H9 (cell line): ENCODE results near the gene FAM227B. TPM values are rescaled to one million over a fixed set of nuclear protein-coding genes. Genes with fewer than 3 reads are reported as not detected.

Source experiments
- DNase-seq: peaks from one replicate; pipeline ENCODE4 v3.0.0-alpha.2; 2017
- H2AFZ ChIP-seq: one replicate; pipeline ENCODE4 v1.6.1; 2013; ENCODE audit warnings: mild to moderate bottlenecking, low read length, control low read depth, moderate library complexity
- H2AK5ac ChIP-seq: 2 replicates; pipeline ENCODE4 v1.6.1; 2013; ENCODE audit warnings: low read length, control low read depth, mixed read lengths; ENCODE audit not compliant: insufficient read length
- H2BK120ac ChIP-seq: one replicate; pipeline ENCODE4 v1.6.1; 2013; ENCODE audit warnings: low read depth, mild to moderate bottlenecking, low read length, control low read depth, inconsistent platforms; ENCODE audit not compliant: poor library complexity, severe bottlenecking
- H2BK12ac ChIP-seq: 2 replicates; pipeline ENCODE4 v1.6.1; 2013; ENCODE audit warnings: low read length, control low read depth, mixed read lengths, low read depth; ENCODE audit not compliant: insufficient read length
- H2BK15ac ChIP-seq: 2 replicates; pipeline ENCODE4 v1.6.1; 2013; ENCODE audit warnings: low read depth, low read length, control low read depth
- H2BK20ac ChIP-seq: one replicate; pipeline ENCODE4 v1.6.1; 2013; ENCODE audit warnings: low read depth, mild to moderate bottlenecking, low read length, control low read depth, inconsistent platforms; ENCODE audit not compliant: poor library complexity, severe bottlenecking
- H2BK5ac ChIP-seq: 2 replicates; pipeline ENCODE4 v1.6.1; 2013; ENCODE audit warnings: low read length, control low read depth, mixed read lengths; ENCODE audit not compliant: insufficient read length
- H3K14ac ChIP-seq: 2 replicates; pipeline ENCODE4 v1.6.1; 2013; ENCODE audit warnings: low read length, control low read depth; ENCODE audit not compliant: insufficient read depth
- H3K18ac ChIP-seq: 2 replicates; pipeline ENCODE4 v1.6.1; 2013; ENCODE audit warnings: low read depth, mild to moderate bottlenecking, mixed read lengths, low read length, control low read depth; ENCODE audit not compliant: insufficient read length
- H3K23ac ChIP-seq: 2 replicates; pipeline ENCODE4 v1.6.1; 2013; ENCODE audit warnings: low read length, control low read depth, mixed read lengths, low read depth; ENCODE audit not compliant: insufficient read length
- H3K23me2 ChIP-seq: 2 replicates; pipeline ENCODE4 v1.6.1; 2013; ENCODE audit warnings: low read depth, mild to moderate bottlenecking, mixed read lengths, low read length, control low read depth; ENCODE audit not compliant: insufficient read length, poor library complexity, severe bottlenecking
- H3K27ac ChIP-seq: 2 replicates; pipeline ENCODE4 v1.5.1; 2013; ENCODE audit warnings: low read length, control low read depth, mixed read lengths, low read depth; ENCODE audit not compliant: insufficient read length
- H3K27me3 ChIP-seq: 2 replicates; pipeline ENCODE4 v1.6.1; 2013; ENCODE audit warnings: low read length, control low read depth, inconsistent platforms; ENCODE audit not compliant: insufficient read depth
- H3K4ac ChIP-seq: 2 replicates; pipeline ENCODE4 v1.6.1; 2013; ENCODE audit warnings: low read depth, mild to moderate bottlenecking, control low read depth, inconsistent platforms, low read length, moderate library complexity
- H3K4me1 ChIP-seq: 2 replicates; pipeline ENCODE4 v1.6.1; 2013; ENCODE audit warnings: low read length, control low read depth, inconsistent platforms; ENCODE audit not compliant: insufficient read depth
- H3K4me2 ChIP-seq: 2 replicates; pipeline ENCODE4 v1.6.1; 2013; ENCODE audit warnings: low read length, control low read depth, mixed read lengths; ENCODE audit not compliant: insufficient read length, insufficient read depth
- H3K56ac ChIP-seq: 2 replicates; pipeline ENCODE4 v1.6.1; 2013; ENCODE audit warnings: low read depth, mild to moderate bottlenecking, mixed read lengths, low read length, control low read depth; ENCODE audit not compliant: insufficient read length
- H3K79me1 ChIP-seq: 2 replicates; pipeline ENCODE4 v1.6.1; 2013; ENCODE audit warnings: low read depth, mild to moderate bottlenecking, moderate library complexity, low read length, control low read depth, inconsistent platforms; ENCODE audit not compliant: insufficient read depth, poor library complexity, severe bottlenecking
- H3K79me2 ChIP-seq: 2 replicates; pipeline ENCODE4 v1.6.1; 2013; ENCODE audit warnings: low read length, control low read depth, inconsistent platforms; ENCODE audit not compliant: insufficient read depth
- H3K9ac ChIP-seq: 2 replicates; pipeline ENCODE4 v1.6.1; 2013; ENCODE audit warnings: low read length, control low read depth, mixed read lengths; ENCODE audit not compliant: insufficient read length; ENCODE audit errors: extremely low read depth
- H3K9me3 ChIP-seq: one replicate; pipeline ENCODE4 v1.6.1; 2013; ENCODE audit warnings: low read depth, low read length, inconsistent platforms; ENCODE audit not compliant: control insufficient read depth
- H3T11ph ChIP-seq: one replicate; pipeline ENCODE4 v1.6.1; 2013; ENCODE audit warnings: mild to moderate bottlenecking, low read length, control low read depth, inconsistent platforms
- H4K20me1 ChIP-seq: one replicate; pipeline ENCODE4 v1.6.1; 2013; ENCODE audit not compliant: control insufficient read depth, insufficient read length, insufficient read depth
- H4K5ac ChIP-seq: 2 replicates; pipeline ENCODE4 v1.6.1; 2013; ENCODE audit warnings: low read depth, mild to moderate bottlenecking, mixed read lengths, low read length, control low read depth; ENCODE audit not compliant: insufficient read length
- H4K8ac ChIP-seq: replicated peaks from 2 replicates; pipeline ENCODE4 v1.6.1; 2013; ENCODE audit warnings: low read length, control low read depth, mixed read lengths, low read depth; ENCODE audit not compliant: insufficient read length
- H4K91ac ChIP-seq: 2 replicates; pipeline ENCODE4 v1.6.1; 2013; ENCODE audit warnings: low read depth, mild to moderate bottlenecking, moderate library complexity, mixed read lengths, low read length, control low read depth; ENCODE audit not compliant: insufficient read length
- H3K27ac Mint-ChIP-seq, 3 experiments: 2 replicates in 2 of 3; 3 replicates in 1 of 3; pipeline ENCODE4 v1.8.0; 2020 to 2021; ENCODE audit warnings: mixed read lengths in 3 of 3, mild to moderate bottlenecking in 1 of 3, moderate library complexity in 1 of 3
- H3K27me3 Mint-ChIP-seq: 2 replicates; pipeline ENCODE4 v1.8.0; 2021; ENCODE audit warnings: low read depth, mild to moderate bottlenecking, moderate library complexity, mixed read lengths
- H3K36me3 Mint-ChIP-seq, 3 experiments: 2 replicates in 2 of 3; 3 replicates in 1 of 3; pipeline ENCODE4 v1.8.0; 2020 to 2021; ENCODE audit warnings: low read depth in 3 of 3, mixed read lengths in 3 of 3; ENCODE audit not compliant: insufficient read depth in 1 of 3
- H3K4me1 Mint-ChIP-seq, 2 experiments: 2 replicates each; pipeline ENCODE4 v1.8.0; 2020; ENCODE audit warnings: mixed read lengths in 2 of 2
- H3K4me3 Mint-ChIP-seq, 2 experiments: 2 replicates in 1 of 2; 3 replicates in 1 of 2; pipeline ENCODE4 v1.8.0; 2020 to 2021; ENCODE audit warnings: mild to moderate bottlenecking in 2 of 2, mixed read lengths in 2 of 2, moderate library complexity in 1 of 2
- H3K9me3 Mint-ChIP-seq, 2 experiments: 2 replicates in 1 of 2; 3 replicates in 1 of 2; pipeline ENCODE4 v1.8.0; 2020; ENCODE audit warnings: mild to moderate bottlenecking in 2 of 2, mixed read lengths in 2 of 2, moderate library complexity in 1 of 2
- WGBS: extraction: QIAGEN DNeasy Blood & Tissue Kit; methylation state at CpG from one replicate; pipeline ENCODE4 v1.1.7; 2013; ENCODE audit warnings: missing lambda C conversion rate, low lambda C conversion rate, mixed read lengths; ENCODE audit not compliant: insufficient read length; ENCODE audit errors: extremely low coverage; 5-methylcytosine and 5-hydroxymethylcytosine counted together
- total RNA-seq: library from RNA; stranded (reverse); gene quantifications from 2 replicates; pipeline ENCODE4 v1.2.1, GENCODE V29; 2021
- TF ChIP-seq, protein P1 (sequence below): fragments of 200-600 bp; sonication (generic); conservative IDR thresholded peaks from 3 replicates; pipeline ENCODE4 v1.8.0; 2021; ENCODE audit warnings: antibody characterized with exemption, mild to moderate bottlenecking

The FAM227B gene
- total RNA-seq, 1 experiment from 2014 or later: 5.5 TPM

DNA sequence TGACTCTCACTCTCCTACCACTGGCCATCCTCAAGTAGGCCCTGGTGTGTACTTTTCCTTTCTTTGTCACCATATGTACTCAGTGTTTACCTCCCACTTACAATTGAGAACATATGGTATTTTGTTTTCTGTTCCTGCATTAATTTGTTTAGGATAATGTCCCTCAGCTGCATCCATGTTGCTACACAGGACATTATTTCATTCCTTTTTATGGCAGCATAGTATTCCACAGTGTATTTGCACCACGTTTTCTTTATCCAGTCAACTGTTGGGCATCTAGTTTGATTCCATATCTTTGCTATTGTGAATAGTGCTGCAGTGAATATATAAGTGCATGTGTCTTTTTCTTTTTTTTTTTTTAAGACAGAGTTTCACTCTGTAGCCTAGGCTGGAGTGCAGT, 324.4 kb downstream of the FAM227B start:
- no peaks in the 10 kb centered on the region for H3K27me3 ChIP-seq
- H3K4me1 ChIP-seq: peaks cover 3% of the 10 kb centered on the region; the same call in 1 of the 2 replicates
- no peak overlapping the region for H3K56ac ChIP-seq
- no peak overlapping the region for H3K9ac ChIP-seq
- H2AK5ac ChIP-seq: no peak overlapping the region
- H4K91ac ChIP-seq: no peak overlapping the region
- H3K9me3 ChIP-seq: no peaks in the 10 kb centered on the region
- H3K4me3 Mint-ChIP-seq: no peak overlapping the region
- H3K9me3 Mint-ChIP-seq: peaks cover 0 to 3% of the 10 kb centered on the region in 2 experiments; a peak in 4 of 5 replicates
- no peak overlapping the region for H4K5ac ChIP-seq
- TF ChIP-seq, protein P1, sequence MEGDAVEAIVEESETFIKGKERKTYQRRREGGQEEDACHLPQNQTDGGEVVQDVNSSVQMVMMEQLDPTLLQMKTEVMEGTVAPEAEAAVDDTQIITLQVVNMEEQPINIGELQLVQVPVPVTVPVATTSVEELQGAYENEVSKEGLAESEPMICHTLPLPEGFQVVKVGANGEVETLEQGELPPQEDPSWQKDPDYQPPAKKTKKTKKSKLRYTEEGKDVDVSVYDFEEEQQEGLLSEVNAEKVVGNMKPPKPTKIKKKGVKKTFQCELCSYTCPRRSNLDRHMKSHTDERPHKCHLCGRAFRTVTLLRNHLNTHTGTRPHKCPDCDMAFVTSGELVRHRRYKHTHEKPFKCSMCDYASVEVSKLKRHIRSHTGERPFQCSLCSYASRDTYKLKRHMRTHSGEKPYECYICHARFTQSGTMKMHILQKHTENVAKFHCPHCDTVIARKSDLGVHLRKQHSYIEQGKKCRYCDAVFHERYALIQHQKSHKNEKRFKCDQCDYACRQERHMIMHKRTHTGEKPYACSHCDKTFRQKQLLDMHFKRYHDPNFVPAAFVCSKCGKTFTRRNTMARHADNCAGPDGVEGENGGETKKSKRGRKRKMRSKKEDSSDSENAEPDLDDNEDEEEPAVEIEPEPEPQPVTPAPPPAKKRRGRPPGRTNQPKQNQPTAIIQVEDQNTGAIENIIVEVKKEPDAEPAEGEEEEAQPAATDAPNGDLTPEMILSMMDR: no peak
- no peaks in the 10 kb centered on the region for H3K79me1 ChIP-seq
- H3K23me2 ChIP-seq: no peaks in the 10 kb centered on the region
- H2BK15ac ChIP-seq: no peak overlapping the region
- no peak overlapping the region for H2AFZ ChIP-seq
- no peak overlapping the region for H3K4me2 ChIP-seq
- H2BK12ac ChIP-seq: no peak overlapping the region
- H3K18ac ChIP-seq: no peak overlapping the region
- H3T11ph ChIP-seq: no peak overlapping the region
- no peaks in the 10 kb centered on the region for H3K27me3 Mint-ChIP-seq
- no peak overlapping the region for H2BK20ac ChIP-seq
- H3K36me3 Mint-ChIP-seq: peaks cover 0 to 9% (median 4%) of the 10 kb centered on the region in 3 experiments; a peak in 4 of 7 replicates
- H3K4me1 Mint-ChIP-seq: peaks cover 2 to 6% of the 10 kb centered on the region in 2 experiments
- no peak overlapping the region for H2BK5ac ChIP-seq
- H2BK120ac ChIP-seq: no peak overlapping the region
- no peak overlapping the region for H3K27ac Mint-ChIP-seq
- H3K4ac ChIP-seq: no peak overlapping the region
- no peaks in the 10 kb centered on the region for H4K20me1 ChIP-seq
- no peak overlapping the region for H3K14ac ChIP-seq
- H3K27ac ChIP-seq: no peak overlapping the region
- no peaks in the 10 kb centered on the region for H3K79me2 ChIP-seq
- H4K8ac ChIP-seq: no peak overlapping the region
- no peak for DNase-seq
- no CpG with 5 or more reads among the region's 1 CpG for WGBS
- no peak overlapping the region for H3K23ac ChIP-seq
